GM19351 (cell line): ENCODE measurements around the gene CCDC82.

ENCODE experiments used
- ATAC-seq: cut with Tn5 transposase; IDR thresholded peaks from one replicate; pipeline ENCODE4 v1.9.1; 2021; ENCODE audit warnings: mild to moderate bottlenecking, moderate library complexity; ENCODE audit not compliant: unreplicated experiment

The CCDC82 gene

GRCh38 chr11:96365493-96365892 is 24.2 kb downstream of the CCDC82 start:
- no peak for ATAC-seq

- ATAC-seq = no peak
These were observed 27.9 kb downstream of the CCDC82 start for GRCh38 chr11:96361778-96362177.

- ATAC-seq = no peak
These were observed 31.4 kb downstream of the CCDC82 start for GRCh38 chr11:96358321-96358720.

DNA sequence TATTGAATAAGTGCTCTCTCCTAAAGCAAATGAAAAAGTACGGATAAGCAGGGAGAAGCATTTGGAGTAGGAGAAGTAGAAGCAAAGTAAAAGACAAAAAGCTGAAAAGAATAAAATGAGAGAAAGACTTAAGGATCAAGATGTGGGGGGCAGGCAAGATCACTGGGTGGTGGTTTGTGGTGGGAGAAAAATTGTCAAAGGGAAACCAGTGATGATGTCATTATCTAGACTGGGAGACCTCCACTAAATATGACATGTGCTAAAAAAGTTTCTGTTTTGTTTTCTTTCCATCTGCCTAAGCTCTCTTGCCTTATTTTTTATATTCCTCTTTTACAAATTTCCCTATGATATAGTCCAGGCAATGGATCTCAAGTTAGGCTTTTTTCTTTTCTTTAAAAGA is 31.9 kb downstream of the CCDC82 start:
- peak; percentile 73 for ATAC-seq

GRCh38 chr11:96356848-96357247 is 32.9 kb downstream of the CCDC82 start:
- no peak for ATAC-seq

GRCh38 chr11:96342961-96343711 is 46.6 kb downstream of the CCDC82 start, which contains the start of gene MAML2:
Gene MAML2, minus strand, starts transcription at chr11:96343195. Its CDS starts 1,300 bp downstream, at chr11:96341895.
- ATAC-seq = peak; percentile 78

DNA sequence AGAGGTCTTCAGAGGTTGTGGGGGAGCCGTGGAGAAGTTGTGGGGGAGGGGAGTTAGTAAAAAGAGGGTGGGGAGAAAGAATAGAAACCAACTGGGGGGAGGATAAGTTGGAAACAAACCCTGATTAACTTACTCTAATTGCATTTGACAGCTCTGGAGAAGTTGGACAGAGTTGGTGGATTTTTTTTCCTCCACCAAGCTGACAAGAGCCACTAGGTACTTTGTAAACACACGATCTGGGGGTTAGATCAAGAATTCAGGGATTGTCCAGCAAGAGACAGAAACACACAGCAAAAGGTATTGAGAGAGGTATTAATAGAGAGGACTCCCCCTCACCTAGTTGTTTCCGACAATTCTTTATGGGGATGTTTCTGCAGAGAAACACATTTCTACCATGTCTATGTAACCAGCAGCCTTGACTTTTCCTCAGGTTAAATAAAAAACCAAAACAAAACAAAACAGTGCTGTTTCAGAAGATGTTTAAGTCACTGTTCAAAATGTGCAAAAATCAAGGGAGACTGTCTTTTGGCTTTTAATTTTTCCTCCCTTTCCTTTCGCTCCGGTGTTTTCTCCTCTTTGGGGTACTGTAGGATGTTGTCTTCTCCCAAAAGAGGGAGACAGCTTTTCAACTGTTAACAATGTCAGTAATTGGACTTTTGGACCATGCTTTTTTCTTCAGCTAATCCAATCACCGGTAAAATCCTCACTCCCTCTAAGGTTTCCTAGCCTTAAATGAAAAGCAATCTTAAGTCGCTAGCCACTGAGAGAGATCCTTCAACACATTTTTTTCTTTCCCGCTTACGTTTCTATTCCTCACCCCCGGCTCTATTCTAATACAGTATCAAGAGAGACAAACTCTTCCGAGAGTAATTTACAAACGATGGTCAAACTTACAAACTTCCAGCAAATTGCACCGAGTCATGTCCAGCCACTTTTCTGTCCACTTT is 47.4 kb downstream of the CCDC82 start:
- no peak for ATAC-seq

DNA sequence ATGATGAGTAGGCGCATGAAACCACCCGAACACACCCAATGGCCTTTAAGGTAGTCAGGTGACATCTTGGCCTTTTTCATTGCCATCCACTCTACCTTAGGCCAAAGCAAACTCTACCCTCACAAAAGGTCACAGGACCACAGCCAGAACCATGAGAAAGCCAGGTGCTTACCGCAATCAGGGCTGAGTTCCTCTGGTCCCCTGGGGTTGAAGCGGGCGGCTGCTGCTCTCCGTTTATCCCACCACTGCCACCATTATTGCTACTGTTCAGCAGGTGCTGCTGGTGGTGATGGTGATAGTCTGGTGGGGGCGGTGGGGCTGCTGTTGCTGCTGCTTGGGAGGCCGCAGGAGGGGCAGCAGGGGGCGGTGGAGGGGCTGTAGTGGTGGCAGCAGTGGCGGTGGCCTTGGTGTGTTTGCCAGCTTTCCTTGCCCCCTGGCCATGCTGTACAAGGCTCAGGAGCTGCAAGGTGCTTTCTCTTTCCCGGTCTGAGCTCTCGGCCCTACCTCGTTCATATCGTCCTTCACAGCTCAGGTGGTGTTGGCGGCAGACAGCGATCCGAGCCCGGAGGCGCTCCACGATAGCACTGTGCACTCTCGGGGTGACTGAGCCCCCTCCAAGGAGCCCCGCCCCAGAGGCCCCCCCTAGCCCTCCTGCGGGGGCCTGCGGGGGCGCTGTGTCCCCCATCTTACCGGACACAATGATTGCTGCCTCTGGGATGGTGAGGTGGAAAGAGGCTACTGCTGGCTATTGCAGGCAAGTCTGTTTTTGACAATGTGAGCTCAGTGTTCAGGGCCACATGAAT is 48.3 kb downstream of the CCDC82 start:
- ATAC-seq = peak; percentile 29

GRCh38 chr11:96340555-96340885 is 49.2 kb downstream of the CCDC82 start:
- no peak for ATAC-seq

- no peak for ATAC-seq
These were observed 49.8 kb downstream of the CCDC82 start for GRCh38 chr11:96339706-96340554.

DNA sequence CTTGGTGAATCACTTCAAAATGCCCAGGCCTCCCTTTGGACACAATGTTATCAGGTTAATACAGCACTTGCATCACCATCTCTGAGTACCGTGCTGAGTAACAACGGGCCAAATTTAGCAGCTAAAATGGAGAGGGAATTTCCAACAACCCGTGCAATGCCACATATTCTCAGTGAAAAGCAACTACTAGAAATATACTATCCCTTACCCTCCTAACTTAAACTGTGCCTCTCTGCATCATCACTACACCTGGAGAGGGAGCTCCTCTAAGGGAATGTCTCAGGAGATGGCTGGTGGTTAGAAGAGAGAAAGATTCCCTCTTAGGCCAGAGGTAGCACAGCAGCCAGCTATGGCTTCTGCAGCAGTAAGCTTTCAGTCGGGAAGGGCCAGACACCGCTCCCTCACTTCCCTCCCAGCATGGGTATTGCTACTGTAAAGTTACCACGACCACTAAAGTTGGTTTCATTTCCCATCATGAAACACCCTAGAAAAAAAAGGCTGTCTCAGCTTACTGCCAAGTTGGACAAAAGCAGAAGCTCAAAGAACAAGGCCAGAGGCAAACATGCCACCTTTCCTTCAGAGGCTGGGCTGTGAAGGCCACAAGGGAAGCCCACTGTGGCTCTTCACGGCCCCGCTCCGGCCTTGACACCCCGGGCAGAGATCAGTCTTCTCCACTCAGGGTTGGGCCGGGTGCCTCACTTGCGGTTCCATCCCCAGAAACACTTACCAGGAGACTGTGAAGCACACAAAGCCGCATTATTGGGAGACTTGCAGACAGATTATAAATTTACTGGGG is 50.6 kb downstream of the CCDC82 start:
- ATAC-seq = peak; percentile 33

GRCh38 chr11:96337541-96338431 is 51.9 kb downstream of the CCDC82 start:
- ATAC-seq = peak; percentile 40

GRCh38 chr11:96335388-96335787 is 54.3 kb downstream of the CCDC82 start:
- no peak for ATAC-seq

DNA sequence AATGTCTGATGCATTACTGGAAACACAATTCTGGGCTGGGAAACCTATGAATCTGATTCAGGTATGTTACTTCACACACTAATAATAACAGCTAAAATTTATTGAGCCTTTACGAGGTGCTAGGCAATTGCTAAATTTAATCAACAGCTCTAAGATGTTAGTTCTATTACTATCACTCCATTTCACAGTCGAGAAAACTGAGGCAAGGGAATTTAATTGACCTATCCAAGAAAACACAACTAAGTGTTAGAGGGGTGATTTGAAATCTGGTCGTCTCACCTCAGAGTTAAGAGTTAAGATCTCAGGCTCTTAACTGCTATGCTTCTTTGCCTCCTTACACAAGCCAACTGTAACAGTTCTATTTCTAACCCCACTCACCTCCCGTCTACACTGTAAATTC is 55.5 kb downstream of the CCDC82 start:
- ATAC-seq = no peak

DNA sequence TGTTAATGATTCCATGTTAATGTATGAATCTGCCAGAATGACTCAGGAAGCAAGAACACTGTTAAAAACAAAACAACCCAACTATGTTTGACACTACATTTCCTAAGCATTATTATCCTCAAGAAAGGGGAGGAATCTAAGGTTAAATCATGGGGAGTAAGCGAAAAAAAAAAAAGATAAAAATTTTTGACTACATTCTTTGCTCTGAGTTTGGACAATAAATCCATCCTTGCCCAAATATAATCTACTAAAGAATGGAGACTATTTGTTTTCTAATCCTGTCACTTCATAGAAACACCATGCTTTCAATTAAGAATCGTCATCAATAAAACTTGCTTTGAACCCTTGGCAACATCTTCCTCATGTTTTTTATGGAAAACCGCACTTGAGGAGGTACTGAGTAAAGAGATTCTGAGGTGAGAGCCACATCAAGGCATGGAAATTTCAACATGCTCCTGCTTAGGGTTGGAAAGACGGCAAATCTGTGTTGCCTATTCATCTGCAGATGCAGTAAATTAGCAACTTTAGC is 56.5 kb downstream of the CCDC82 start:
- no peak for ATAC-seq

GRCh38 chr11:96332126-96332771 is 57.5 kb downstream of the CCDC82 start:
- ATAC-seq = no peak

DNA sequence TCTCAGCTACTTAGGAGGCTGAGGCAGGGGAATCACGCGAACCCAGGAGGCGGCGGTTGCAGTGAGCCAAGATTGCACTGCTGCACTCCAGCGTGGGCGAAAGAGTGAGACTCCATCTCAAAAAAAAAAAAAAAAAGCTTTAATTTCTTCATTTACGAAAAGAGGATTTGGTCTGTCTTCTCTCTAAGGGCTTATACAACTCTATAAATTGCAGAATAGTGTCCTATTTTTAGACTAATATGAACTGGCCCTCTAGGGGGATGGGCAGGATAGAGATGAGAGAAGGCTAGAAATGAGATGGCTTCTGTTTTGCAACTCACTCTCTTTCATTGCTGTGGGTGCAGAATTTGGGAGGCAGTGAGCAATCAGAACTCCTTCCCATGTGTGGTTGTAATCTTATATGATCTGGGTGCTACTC is 58.0 kb downstream of the CCDC82 start:
- ATAC-seq = peak; percentile 53

DNA sequence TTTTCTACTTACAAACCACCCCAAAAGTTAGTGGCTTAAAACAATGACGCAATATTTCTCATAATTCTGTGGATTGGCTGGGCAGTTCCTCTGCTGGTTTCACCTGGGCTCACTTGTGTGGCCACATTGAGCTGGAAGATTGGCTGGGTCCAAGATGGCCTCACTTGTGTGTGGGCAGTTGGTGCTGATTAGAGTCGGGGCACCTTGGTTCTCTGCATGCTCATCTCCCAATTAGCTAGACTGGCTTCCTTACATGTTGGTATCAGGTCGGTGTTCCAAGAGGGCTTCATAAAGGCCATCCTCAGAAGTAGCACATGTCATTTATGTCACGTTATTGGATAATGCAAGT is 59.2 kb downstream of the CCDC82 start:
- ATAC-seq = no peak
